HepG2 (cell line): ENCODE measurements around the gene PLPPR5. TPM values are rescaled to one million over a fixed set of nuclear protein-coding genes. Genes with fewer than 3 reads are reported as not detected.

Source experiments
- ATAC-seq: fragments of 200-7000 bp; cut with Tn5 transposase; 3 replicates; pipeline ENCODE4 v1.9.1; 2020; ENCODE audit warnings: mild to moderate bottlenecking, moderate library complexity
- BruUV-seq: library from RNA; stranded (reverse); fragments of 400-500 nt; replicated peaks from 2 replicates; lab custom pipeline; 2021; lab: Mats Ljungman, UMichigan
- CTCF ChIA-PET: fragments of 300-600 bp; formaldehyde crosslinking; extraction: SDS; loops from one replicate; lab custom pipeline; 2021; ENCODE audit warnings: low total read pairs, inconsistent platforms, low intra/inter-chr PET ratio; lab: Yijun Ruan, JAX
- POLR2A ChIA-PET: fragments of 350-600 bp; sonication (Branson Sonifier 250); formaldehyde crosslinking; loops from one replicate; lab custom pipeline; 2020; ENCODE audit warnings: antibody characterized with exemption, inconsistent platforms; lab: Yijun Ruan, JAX
- DNase-seq: peaks from one replicate; pipeline ENCODE4 v3.0.0-alpha.2; 2015; ENCODE audit warnings: low spot score
- FAIRE-seq: peaks from 3 replicates; lab custom pipeline; 2011; peaks lifted over from hg19 to GRCh38; lab: Jason Lieb, UNC
- H2AFZ ChIP-seq: one replicate; pipeline ENCODE4 v1.6.1; 2011; ENCODE audit warnings: low read length, inconsistent platforms
- H3K27ac ChIP-seq: fragments of 300-600 bp; 3 replicates; pipeline ENCODE4 v1.8.0; 2011; ENCODE audit warnings: mixed run types, mild to moderate bottlenecking, mixed read lengths, low read length, inconsistent platforms; ENCODE audit not compliant: insufficient read depth; ENCODE audit errors: extremely low read length
- H3K27me3 ChIP-seq, 2 experiments: fragments of 200-600 bp in 1 of 2; 2 replicates in 1 of 2; 3 replicates in 1 of 2; pipeline versions ENCODE4 v1.6.0 to v1.8.0; 2011; ENCODE audit warnings: low read length in 2 of 2, mild to moderate bottlenecking in 2 of 2, moderate library complexity in 2 of 2, inconsistent platforms in 1 of 2; ENCODE audit not compliant: insufficient read depth in 2 of 2, control insufficient read depth in 1 of 2
- H3K36me3 ChIP-seq, 2 experiments: fragments of 200-600 bp in 1 of 2; replicated peaks in 1 of 2; 2 replicates in 1 of 2; 3 replicates in 1 of 2; pipeline versions ENCODE4 v1.5.1 to v1.8.0; 2011; ENCODE audit warnings: low read length in 2 of 2, inconsistent platforms in 1 of 2; ENCODE audit not compliant: insufficient read depth in 2 of 2, control insufficient read depth in 1 of 2
- H3K4me1 ChIP-seq: 2 replicates; pipeline ENCODE4 v1.5.1; 2012; ENCODE audit warnings: low read length, inconsistent platforms; ENCODE audit not compliant: insufficient read depth
- H3K4me2 ChIP-seq: 2 replicates; pipeline ENCODE4 v1.6.0; 2011; ENCODE audit warnings: low read depth, low read length, inconsistent platforms
- H3K4me3 ChIP-seq, 3 experiments: fragments of 200-600 bp in 1 of 3; sonication (generic), shearing (Covaris generic) in 1 of 3; replicated peaks in 1 of 3; 2 replicates each; pipeline ENCODE4 v1.5.1; 2011 to 2016; ENCODE audit warnings: low read length in 3 of 3, inconsistent platforms in 2 of 3, low read depth in 2 of 3, mild to moderate bottlenecking in 2 of 3, control low read depth in 1 of 3, mixed read lengths in 1 of 3; ENCODE audit not compliant: insufficient read depth in 1 of 3
- H3K79me2 ChIP-seq: one replicate; pipeline ENCODE4 v1.6.1; 2011; ENCODE audit warnings: low read length, inconsistent platforms; ENCODE audit not compliant: insufficient read depth
- H3K9ac ChIP-seq: 2 replicates; pipeline ENCODE4 v1.6.0; 2011; ENCODE audit warnings: mild to moderate bottlenecking, low read depth, low read length, inconsistent platforms; ENCODE audit not compliant: insufficient read depth
- H3K9me3 ChIP-seq: 2 replicates; pipeline ENCODE4 v1.5.1; 2012; ENCODE audit warnings: mild to moderate bottlenecking, low read length
- H4K20me1 ChIP-seq: 2 replicates; pipeline ENCODE4 v1.6.0; 2011; ENCODE audit warnings: inconsistent platforms, mild to moderate bottlenecking, low read length, moderate library complexity; ENCODE audit not compliant: insufficient read depth
- HMG20B ChIP-seq: conservative IDR thresholded peaks from 2 replicates; pipeline ENCODE4 v1.6.1; 2016; ENCODE audit warnings: missing genetic modification reagents, missing compliant biosample characterization
- HMGA1 ChIP-seq: sonication (generic); formaldehyde crosslinking; conservative IDR thresholded peaks from 2 replicates; pipeline ENCODE4 v1.4.0; 2020; ENCODE audit warnings: missing genetic modification reagents
- RBFOX2 ChIP-seq: fragments of 200-400 bp; formaldehyde crosslinking; IDR thresholded peaks from 2 replicates; pipeline ENCODE4 v1.6.1; 2017; ENCODE audit warnings: low read depth, mild to moderate bottlenecking, low read length
- SMARCE1 ChIP-seq: fragments of 450-650 bp; IDR thresholded peaks from 2 replicates; pipeline ENCODE4 v1.6.1; 2017; ENCODE audit warnings: borderline replicate concordance
- TARDBP ChIP-seq: sonication (generic); formaldehyde crosslinking; IDR thresholded peaks from 2 replicates; pipeline ENCODE4 v1.8.0; 2022; ENCODE audit warnings: mild to moderate bottlenecking, missing genetic modification reagents
- TERF1 ChIP-seq: sonication (generic); formaldehyde crosslinking; IDR thresholded peaks from 2 replicates; pipeline ENCODE4 v1.8.0; 2022; ENCODE audit warnings: mild to moderate bottlenecking, missing genetic modification reagents, moderate library complexity
- ZNF12 ChIP-seq: sonication (generic); formaldehyde crosslinking; IDR thresholded peaks from 2 replicates; pipeline ENCODE4 v1.5.0; 2020; ENCODE audit warnings: missing genetic modification reagents
- ZNF367 ChIP-seq: sonication (generic); formaldehyde crosslinking; IDR thresholded peaks from 2 replicates; pipeline ENCODE4 v1.4.0; 2020; ENCODE audit warnings: missing genetic modification reagents, borderline replicate concordance
- ZNF746 ChIP-seq: sonication (generic); formaldehyde crosslinking; IDR thresholded peaks from 2 replicates; pipeline ENCODE4 v1.8.0; 2022; ENCODE audit warnings: mild to moderate bottlenecking, missing genetic modification reagents
- ZNF761 ChIP-seq: sonication (generic); formaldehyde crosslinking; conservative IDR thresholded peaks from 2 replicates; pipeline ENCODE4 v1.4.0; 2020; ENCODE audit warnings: mild to moderate bottlenecking, missing genetic modification reagents
- WGBS: methylation state at CpG from one replicate; pipeline ENCODE4 v1.1.6; 2017; ENCODE audit warnings: low lambda C conversion rate; 5-methylcytosine and 5-hydroxymethylcytosine counted together
- in situ Hi-C: cut with HindIII; loops from 2 replicates; pipeline ENCODE4 v1.10.0; 2017; ENCODE audit warnings: low pct_unique_long_range_greater_than_20kb; ENCODE audit not compliant: extremely low pct_ligation_motif_present
- intact Hi-C: fragments of 100-400 bp; cut with micrococcal nuclease; formaldehyde crosslinking; loops from one replicate; pipeline ENCODE4 v1.10.0; 2022; ENCODE audit not compliant: unreplicated experiment
- polyA plus RNA-seq, 8 experiments: library from polyadenylated mRNA; depleted of rRNA in 3 of 8; stranded (reverse) in 7 of 8; unstranded in 1 of 8; fragments of >200 nt; fragmentation: Illumina TruSeq in 4 of 8; extraction: Trizol in 4 of 8; gene quantifications; 2 replicates each; pipeline versions ENCODE4 v1.2.1 to v1.2.3, GENCODE V29; 2011 to 2016; ENCODE audit warnings: low read depth in 4 of 8, missing spikeins in 1 of 8, mixed read lengths in 1 of 8; ENCODE audit not compliant: insufficient read depth in 1 of 8
- total RNA-seq, 5 experiments: library from RNA; depleted of rRNA; stranded (reverse); fragments of >200 nt; fragmentation: Illumina TruSeq; extraction: Trizol; gene quantifications; 2 replicates each; pipeline ENCODE4 v1.2.3, GENCODE V29; 2016; ENCODE audit warnings: low read depth in 1 of 5
- TF ChIP-seq, protein P1 (sequence below): conservative IDR thresholded peaks from 2 replicates; pipeline ENCODE4 v1.6.1; 2018; ENCODE audit warnings: missing genetic modification reagents

PLPPR5 gene
- total and polyA plus RNA-seq, 2 of the 13 experiments (the other 11 are each of a cell fraction or from before 2014, with no cell fraction given), result not detected

- Histone ChIP-seq H3K36me3 (no peaks in the 10 kb centered on the region), H4K20me1 (no peaks in the 10 kb centered on the region), H3K4me2 (no peak overlapping the region), H3K27me3 (no peaks in the 10 kb centered on the region), H2AFZ (no peak overlapping the region), H3K4me1 (no peaks in the 10 kb centered on the region), H3K27ac (no peak overlapping the region), H3K9ac (no peak overlapping the region), H3K9me3 (no peaks in the 10 kb centered on the region), H3K79me2 (no peaks in the 10 kb centered on the region), H3K4me3 (no peak overlapping the region)
- no peak for ATAC-seq
- BruUV-seq, result no TSS peak
- DNase-seq, result no peak
- CTCF ChIA-PET, result no interaction called here
- intact Hi-C loops (no loop called here), in situ Hi-C loops (loop anchor here (25.0 kb wide), 1 partner anchor 723 kb away; no protein-coding TSS in a partner anchor)
- no peak for FAIRE-seq
- POLR2A ChIA-PET, result no interaction called here
- TF ChIP-seq TERF1 (CRISPR knock-in tag) (no peak), ZNF761 (CRISPR knock-in tag) (no peak), ZNF746 (CRISPR knock-in tag) (no peak), RBFOX2 (no peak), HMG20B (CRISPR knock-in tag) (no peak), TARDBP (no peak), ZNF12 (CRISPR knock-in tag) (no peak), ZNF367 (CRISPR knock-in tag) (no peak), HMGA1 (CRISPR knock-in tag) (no peak), SMARCE1 (no peak)
- TF ChIP-seq, protein P1, sequence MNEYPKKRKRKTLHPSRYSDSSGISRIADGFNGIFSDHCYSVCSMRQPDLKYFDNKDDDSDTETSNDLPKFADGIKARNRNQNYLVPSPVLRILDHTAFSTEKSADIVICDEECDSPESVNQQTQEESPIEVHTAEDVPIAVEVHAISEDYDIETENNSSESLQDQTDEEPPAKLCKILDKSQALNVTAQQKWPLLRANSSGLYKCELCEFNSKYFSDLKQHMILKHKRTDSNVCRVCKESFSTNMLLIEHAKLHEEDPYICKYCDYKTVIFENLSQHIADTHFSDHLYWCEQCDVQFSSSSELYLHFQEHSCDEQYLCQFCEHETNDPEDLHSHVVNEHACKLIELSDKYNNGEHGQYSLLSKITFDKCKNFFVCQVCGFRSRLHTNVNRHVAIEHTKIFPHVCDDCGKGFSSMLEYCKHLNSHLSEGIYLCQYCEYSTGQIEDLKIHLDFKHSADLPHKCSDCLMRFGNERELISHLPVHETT, result no peak
- 29% methylated on average over 1 of the region's 1 CpG for WGBS
Measured at GRCh38 chr1:98989556-98989907, 15.1 kb downstream of the PLPPR5 start.
